GM18873 (cell line): ENCODE measurements around the gene DOCK7.
A peak's percentile ranks its signal among the peaks of the same experiment; 100 is the strongest.
"Not testable (repeated sequence)": the region's sequence is repeated elsewhere in the genome, so short reads cannot be mapped to it uniquely, and the experiment has no call there.

Experiments used
- ATAC-seq: cut with Tn5 transposase; IDR thresholded peaks from one replicate; pipeline ENCODE4 v1.9.1; 2021; ENCODE audit warnings: mild to moderate bottlenecking, moderate library complexity, moderate number of reproducible peaks; ENCODE audit not compliant: unreplicated experiment, low FRiP score

DOCK7 gene

GRCh38 chr1:62628506-62628905, 59.7 kb downstream of the DOCK7 start:
- ATAC-seq: no peak

GRCh38 chr1:62625415-62625814, 62.8 kb downstream of the DOCK7 start:
- no peak for ATAC-seq

- peak; percentile 93 for ATAC-seq
Measured at GRCh38 chr1:62621907-62622306, 66.3 kb downstream of the DOCK7 start.

- no peak for ATAC-seq
Measured at GRCh38 chr1:62613890-62614289, 74.3 kb downstream of the DOCK7 start.

- peak; percentile 80 for ATAC-seq
Measured at GRCh38 chr1:62613325-62613727, 74.9 kb downstream of the DOCK7 start.

GRCh38 chr1:62612770-62613169, 75.4 kb downstream of the DOCK7 start:
- no peak for ATAC-seq

- ATAC-seq: not testable (repeated sequence)
Measured at GRCh38 chr1:62610588-62610987, 77.6 kb downstream of the DOCK7 start.

GRCh38 chr1:62608905-62609304, 79.3 kb downstream of the DOCK7 start:
- ATAC-seq: no peak

- ATAC-seq: no peak
Measured at GRCh38 chr1:62601457-62601856, 86.7 kb downstream of the DOCK7 start.

GRCh38 chr1:62599044-62599443, 89.1 kb downstream of the DOCK7 start:
- ATAC-seq: no peak

- ATAC-seq: no peak
Measured at GRCh38 chr1:62597281-62597680, 90.9 kb downstream of the DOCK7 start, which contains the start of gene ANGPTL3. ANGPTL3 (plus strand) TSS chr1:62597520; CDS start chr1:62597567, 47 bp downstream.

GRCh38 chr1:62595647-62596046, 92.5 kb downstream of the DOCK7 start:
- ATAC-seq: no peak

- ATAC-seq: no peak
Measured at GRCh38 chr1:62593825-62594394, 94.3 kb downstream of the DOCK7 start.

GRCh38 chr1:62590970-62591368, 97.2 kb downstream of the DOCK7 start:
- ATAC-seq: no peak

- no peak for ATAC-seq
Measured at GRCh38 chr1:62590255-62590969, 97.8 kb downstream of the DOCK7 start.

- ATAC-seq: no peak
Measured at GRCh38 chr1:62589321-62589720, 98.9 kb downstream of the DOCK7 start.

GRCh38 chr1:62588000-62588399, 100.2 kb downstream of the DOCK7 start:
- no peak for ATAC-seq

GRCh38 chr1:62585469-62586155, 102.6 kb downstream of the DOCK7 start:
- ATAC-seq: no peak

- ATAC-seq: no peak
Measured at GRCh38 chr1:62573675-62574074, 114.5 kb downstream of the DOCK7 start.

- ATAC-seq: no peak
Measured at GRCh38 chr1:62572476-62572875, 115.7 kb downstream of the DOCK7 start.

- not testable (repeated sequence) for ATAC-seq
Measured at GRCh38 chr1:62571517-62571916, 116.7 kb downstream of the DOCK7 start.

GRCh38 chr1:62567926-62568325, 120.3 kb downstream of the DOCK7 start:
- not testable (repeated sequence) for ATAC-seq
